BJ (cell line): ENCODE results near the gene TBX21. TPM values are rescaled to one million over a fixed set of nuclear protein-coding genes. Genes with fewer than 3 reads are reported as not detected.
A peak's percentile ranks its signal among the peaks of the same experiment; 100 is the strongest.

ENCODE experiments used
- CTCF ChIA-PET: fragments of 350-600 bp; formaldehyde crosslinking; extraction: SDS; loops from one replicate; lab custom pipeline; 2021; ENCODE audit warnings: antibody characterized with exemption, inconsistent platforms; lab: Yijun Ruan, JAX
- POLR2A ChIA-PET: fragments of 300-600 bp; sonication (Branson Sonifier 250); formaldehyde crosslinking; extraction: SDS; loops from one replicate; lab custom pipeline; 2021; ENCODE audit warnings: antibody characterized with exemption; lab: Charles Lee
- DNase-seq: peaks from one replicate; pipeline ENCODE4 v3.0.0-alpha.2; 2011; ENCODE audit warnings: low read depth
- H3K27me3 ChIP-seq: 2 replicates; pipeline ENCODE4 v1.6.0; 2011; ENCODE audit warnings: low read length; ENCODE audit not compliant: control insufficient read depth, insufficient read depth
- H3K36me3 ChIP-seq: 2 replicates; pipeline ENCODE4 v1.5.1; 2011; ENCODE audit warnings: low read length; ENCODE audit not compliant: control insufficient read depth, insufficient read depth
- H3K4me3 ChIP-seq: 2 replicates; pipeline ENCODE4 v1.5.1; 2011; ENCODE audit warnings: low read depth, mild to moderate bottlenecking, control low read depth, low read length
- CTCF ChIP-seq: IDR thresholded peaks from 2 replicates; pipeline ENCODE4 v1.5.1; 2011; ENCODE audit warnings: low read depth, mild to moderate bottlenecking, control low read depth, inconsistent platforms, low read length, moderate library complexity; ENCODE audit not compliant: insufficient read depth
- polyA plus RNA-seq: library from polyadenylated mRNA; depleted of rRNA; stranded (reverse); fragments of >200 nt; gene quantifications from 2 replicates; pipeline ENCODE4 v1.2.3, GENCODE V29; 2011

TBX21 gene
- polyA plus RNA-seq, 1 experiment: not detected

GRCh38 chr17:47686276-47686635 lies 46.8 kb upstream of the TBX21 start:
- peaks cover 11% of the 10 kb centered on the region for H3K36me3 ChIP-seq

GRCh38 chr17:47686664-47687327 lies 46.2 kb upstream of the TBX21 start:
- DNase-seq: no peak
- Histone ChIP-seq H3K4me3 (no peak overlapping the region), H3K27me3 (no peaks in the 10 kb centered on the region), H3K36me3 (peaks cover 9% of the 10 kb centered on the region)
- ChIA-PET CTCF (interaction anchor here (0.7 to 1.6 kb wide), 4 partner anchors 11 to 115 kb away, joined by 3 to 6 read pairs (median 4); no protein-coding TSS in a partner anchor), POLR2A (no interaction called here)
- TF ChIP-seq CTCF: no peak

More at GRCh38 chr17:47686276-47686635, 46.8 kb upstream of the TBX21 start:
- H3K4me3 ChIP-seq: no peak overlapping the region
- ChIA-PET POLR2A (interaction anchor here (0.7 kb wide), 1 partner anchor 374 kb away, joined by 4 read pairs; no protein-coding TSS in a partner anchor), CTCF (interaction anchor here (1.0 to 1.1 kb wide), 2 partner anchors 10 to 34 kb away, joined by 4 to 5 read pairs; no protein-coding TSS in a partner anchor)
- TF ChIP-seq CTCF: no peak
- no peaks in the 10 kb centered on the region for H3K27me3 ChIP-seq
- DNase-seq: peak; percentile 38

DNA sequence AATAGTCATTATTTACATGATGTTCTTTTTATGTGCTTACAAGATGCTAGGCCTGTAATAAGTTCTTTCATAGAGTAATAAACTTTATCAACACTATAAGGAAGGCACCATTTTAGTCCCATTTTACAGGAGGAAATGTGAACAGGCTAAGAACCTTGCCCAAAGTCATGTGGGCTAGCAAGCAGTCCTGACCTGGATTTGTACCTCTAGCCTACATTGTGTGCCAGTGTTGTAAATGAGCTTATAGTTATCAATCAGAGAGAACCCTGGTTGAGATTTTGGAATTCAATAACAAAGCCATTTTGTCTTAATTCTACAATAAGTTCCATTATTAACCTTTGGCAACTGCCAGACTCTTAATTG lies 45.7 kb upstream of the TBX21 start:
- Histone ChIP-seq H3K4me3 (no peak overlapping the region), H3K27me3 (no peaks in the 10 kb centered on the region), H3K36me3 (peaks cover 5% of the 10 kb centered on the region)
- no peak for TF ChIP-seq CTCF
- DNase-seq: no peak
- POLR2A ChIA-PET: no interaction called here
- CTCF ChIA-PET: interaction anchor here (0.7 to 1.7 kb wide), 5 partner anchors 9 to 115 kb away, joined by 3 to 6 read pairs (median 3); no protein-coding TSS in a partner anchor

- ChIA-PET CTCF (interaction anchor here (1.0 to 1.7 kb wide), 4 partner anchors 10 to 24 kb away, joined by 3 to 6 read pairs (median 4); no protein-coding TSS in a partner anchor), POLR2A (no interaction called here)
- TF ChIP-seq CTCF: no peak
- Histone ChIP-seq H3K36me3 (peaks cover 2% of the 10 kb centered on the region), H3K27me3 (no peaks in the 10 kb centered on the region), H3K4me3 (no peak overlapping the region)
- DNase-seq: no peak
These were observed 45.3 kb upstream of the TBX21 start for GRCh38 chr17:47687748-47688147.

GRCh38 chr17:47690121-47690520 lies 42.9 kb upstream of the TBX21 start:
- H3K27me3 ChIP-seq: no peaks in the 10 kb centered on the region

More at GRCh38 chr17:47690121-47690520, 42.9 kb upstream of the TBX21 start:
- no peak for DNase-seq
- Histone ChIP-seq H3K36me3 (no peaks in the 10 kb centered on the region; the same call in 1 of the 2 replicates), H3K4me3 (no peak overlapping the region)
- ChIA-PET POLR2A (interaction anchor here (0.6 kb wide), 1 partner anchor 335 kb away, joined by 3 read pairs; no protein-coding TSS in a partner anchor), CTCF (no interaction called here)
- no peak for TF ChIP-seq CTCF
